AG10803 (cell line): Measurements from ENCODE around the gene CRY2.

ENCODE experiments used
- DNase-seq: peaks from one replicate; pipeline ENCODE4 v3.0.0; 2010; ENCODE audit warnings: low read depth
- H3K4me3 ChIP-seq: 2 replicates; pipeline ENCODE4 v1.5.1; 2011; ENCODE audit warnings: mild to moderate bottlenecking, low read length, control low read depth
- CTCF ChIP-seq: conservative IDR thresholded peaks from 2 replicates; pipeline ENCODE4 v1.5.1; 2011; ENCODE audit warnings: mild to moderate bottlenecking, low read length, control low read depth, inconsistent platforms

The CRY2 gene

GRCh38 chr11:45879803-45880686 is 32.8 kb downstream of the CRY2 start:
- no peak overlapping the region for H3K4me3 ChIP-seq
- peak; percentile 16 for DNase-seq
- TF ChIP-seq CTCF: no peak

- no peak overlapping the region for H3K4me3 ChIP-seq
- no peak for DNase-seq
- TF ChIP-seq CTCF: no peak
These were observed 33.7 kb downstream of the CRY2 start for GRCh38 chr11:45880772-45881570.

GRCh38 chr11:45881708-45882368 is 34.6 kb downstream of the CRY2 start:
- no peak for TF ChIP-seq CTCF
- no peak for DNase-seq

GRCh38 chr11:45884596-45885185 is 37.4 kb downstream of the CRY2 start:
- no peak for DNase-seq
- no peak for TF ChIP-seq CTCF
- no peak overlapping the region for H3K4me3 ChIP-seq

More at GRCh38 chr11:45881708-45882368, 34.6 kb downstream of the CRY2 start:
- H3K4me3 ChIP-seq: no peak overlapping the region

DNA sequence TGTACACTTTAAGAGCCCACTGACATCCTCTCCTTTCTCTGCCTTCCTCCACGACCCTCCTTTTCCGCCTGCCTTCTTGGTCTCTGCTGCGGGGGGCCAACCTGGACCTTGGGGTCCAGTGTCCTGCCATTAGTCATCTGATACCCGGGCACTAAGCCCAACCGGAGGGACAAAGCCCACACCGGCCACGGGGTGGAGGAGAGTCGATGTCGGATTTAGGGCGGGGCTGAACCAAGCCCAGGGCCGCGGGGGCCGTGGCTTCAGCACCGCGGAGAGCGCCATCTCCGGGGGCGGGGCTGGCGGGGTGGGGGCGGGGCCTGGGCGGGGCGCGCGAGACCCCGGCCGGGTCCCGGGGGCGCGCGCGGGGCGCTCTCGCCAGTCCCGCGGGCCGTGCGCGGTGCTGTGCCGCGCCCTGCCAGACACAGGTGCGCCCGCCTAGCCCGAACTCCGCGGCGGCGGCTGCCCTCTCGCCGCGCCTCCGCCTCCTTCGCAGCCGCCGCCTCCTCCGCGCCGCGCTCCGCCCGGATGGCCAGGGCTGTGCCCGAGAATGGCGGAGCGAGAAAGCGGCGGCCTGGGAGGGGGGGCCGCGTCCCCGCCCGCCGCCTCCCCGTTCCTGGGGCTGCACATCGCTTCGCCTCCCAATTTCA is 38.1 kb downstream of the CRY2 start, which contains the start of gene MAPK8IP1:
TSS of gene MAPK8IP1 (plus strand) at position 378 of the 647 bp plus-strand sequence. CDS start at position 548, 170 bp downstream.
- peak; percentile 14 for DNase-seq
- H3K4me3 ChIP-seq: peak within 1 kb of the TSS; percentile 43
- no peak for TF ChIP-seq CTCF
